AG04450 (cell line): ENCODE data around the gene PARM1. TPM values are rescaled to one million over a fixed set of nuclear protein-coding genes. Genes with fewer than 3 reads are reported as not detected.

Source experiments
- CTCF ChIA-PET: fragments of 300-600, 350-600 bp; formaldehyde crosslinking; extraction: SDS; loops from one replicate; lab custom pipeline; 2022; ENCODE audit warnings: antibody characterized with exemption, inconsistent platforms; lab: Charles Lee
- POLR2A ChIA-PET: fragments of 350-600 bp; formaldehyde crosslinking; extraction: SDS; loops from one replicate; lab custom pipeline; 2021; ENCODE audit warnings: antibody characterized with exemption, inconsistent platforms; lab: Yijun Ruan, JAX
- DNase-seq: peaks from one replicate; pipeline ENCODE4 v3.0.0-alpha.2; 2011; ENCODE audit warnings: low read depth, low spot score
- H3K27ac ChIP-seq: one replicate; pipeline ENCODE4 v1.5.1; 2012; ENCODE audit warnings: low read depth, low read length, control low read depth
- H3K27me3 ChIP-seq: one replicate; pipeline ENCODE4 v1.6.0; 2012; ENCODE audit warnings: low read length; ENCODE audit not compliant: control insufficient read depth, insufficient read depth
- H3K4me3 ChIP-seq: 2 replicates; pipeline ENCODE4 v1.5.1; 2011; ENCODE audit warnings: mild to moderate bottlenecking, low read depth, low read length, control low read depth
- H3K9me3 ChIP-seq: 2 replicates; pipeline ENCODE4 v1.5.1; 2012; ENCODE audit warnings: low read length; ENCODE audit not compliant: control insufficient read depth, insufficient read depth
- polyA plus RNA-seq: library from polyadenylated mRNA; depleted of rRNA; stranded (reverse); fragments of >200 nt; gene quantifications from 2 replicates; pipeline ENCODE4 v1.2.3, GENCODE V29; 2011
- TF ChIP-seq, protein P1 (sequence below): IDR thresholded peaks from 2 replicates; pipeline ENCODE4 v1.5.1; 2011; ENCODE audit warnings: low read depth, low read length, control low read depth, inconsistent platforms

Gene PARM1
- polyA plus RNA-seq, 1 experiment = 0.10 TPM

- Histone ChIP-seq H3K27me3 (no peaks in the 10 kb centered on the region), H3K27ac (no peak overlapping the region), H3K9me3 (no peaks in the 10 kb centered on the region), H3K4me3 (no peak overlapping the region)
- CTCF ChIA-PET = interaction anchor here (1.0 kb wide), 1 partner anchor 12 kb away, joined by 4 read pairs; no protein-coding TSS in a partner anchor
- TF ChIP-seq, protein P1, sequence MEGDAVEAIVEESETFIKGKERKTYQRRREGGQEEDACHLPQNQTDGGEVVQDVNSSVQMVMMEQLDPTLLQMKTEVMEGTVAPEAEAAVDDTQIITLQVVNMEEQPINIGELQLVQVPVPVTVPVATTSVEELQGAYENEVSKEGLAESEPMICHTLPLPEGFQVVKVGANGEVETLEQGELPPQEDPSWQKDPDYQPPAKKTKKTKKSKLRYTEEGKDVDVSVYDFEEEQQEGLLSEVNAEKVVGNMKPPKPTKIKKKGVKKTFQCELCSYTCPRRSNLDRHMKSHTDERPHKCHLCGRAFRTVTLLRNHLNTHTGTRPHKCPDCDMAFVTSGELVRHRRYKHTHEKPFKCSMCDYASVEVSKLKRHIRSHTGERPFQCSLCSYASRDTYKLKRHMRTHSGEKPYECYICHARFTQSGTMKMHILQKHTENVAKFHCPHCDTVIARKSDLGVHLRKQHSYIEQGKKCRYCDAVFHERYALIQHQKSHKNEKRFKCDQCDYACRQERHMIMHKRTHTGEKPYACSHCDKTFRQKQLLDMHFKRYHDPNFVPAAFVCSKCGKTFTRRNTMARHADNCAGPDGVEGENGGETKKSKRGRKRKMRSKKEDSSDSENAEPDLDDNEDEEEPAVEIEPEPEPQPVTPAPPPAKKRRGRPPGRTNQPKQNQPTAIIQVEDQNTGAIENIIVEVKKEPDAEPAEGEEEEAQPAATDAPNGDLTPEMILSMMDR = no peak
- DNase-seq = no peak
- POLR2A ChIA-PET = no interaction called here
Observed at GRCh38 chr4:74944354-74944793, 11.5 kb downstream of the PARM1 start.

GRCh38 chr4:74946196-74946595, 13.3 kb downstream of the PARM1 start:
- Histone ChIP-seq H3K27me3 (no peaks in the 10 kb centered on the region), H3K9me3 (no peaks in the 10 kb centered on the region), H3K27ac (no peak overlapping the region), H3K4me3 (no peak overlapping the region)
- TF ChIP-seq, protein P1 = no peak
- no peak for DNase-seq
- ChIA-PET POLR2A (no interaction called here), CTCF (no interaction called here)

- TF ChIP-seq, protein P1 = no peak
- H3K4me3 ChIP-seq = no peak overlapping the region
- no peak for DNase-seq
- POLR2A ChIA-PET = no interaction called here
- no peaks in the 10 kb centered on the region for H3K27me3 ChIP-seq
- no peak overlapping the region for H3K27ac ChIP-seq
- no peaks in the 10 kb centered on the region for H3K9me3 ChIP-seq
- CTCF ChIA-PET = interaction anchor here (0.6 kb wide), 1 partner anchor 1111 kb away, joined by 3 read pairs; no protein-coding TSS in a partner anchor
Observed at GRCh38 chr4:74947798-74948197, 14.9 kb downstream of the PARM1 start.

DNA sequence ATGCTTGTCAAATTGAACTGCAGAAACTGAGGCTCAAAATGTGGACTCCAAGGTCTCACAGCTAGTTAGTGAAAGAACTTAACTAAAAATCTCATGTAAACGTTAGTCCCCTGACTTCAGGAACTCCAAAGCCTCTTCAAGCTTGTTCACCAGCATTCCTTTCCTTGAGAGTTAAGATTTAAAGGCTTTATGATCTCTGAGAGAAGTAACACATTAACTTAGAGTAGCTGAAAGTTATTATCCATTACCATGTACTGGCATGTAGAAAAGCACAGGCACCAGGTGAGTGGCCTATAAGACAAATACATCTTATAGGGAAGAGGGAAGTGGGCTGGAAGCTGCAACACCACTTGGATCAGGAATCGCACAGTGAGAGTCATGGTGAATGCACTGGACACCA, 15.3 kb downstream of the PARM1 start:
- TF ChIP-seq, protein P1 = no peak
- DNase-seq = no peak
- Histone ChIP-seq H3K4me3 (no peak overlapping the region), H3K9me3 (no peaks in the 10 kb centered on the region), H3K27me3 (no peaks in the 10 kb centered on the region), H3K27ac (no peak overlapping the region)
- CTCF ChIA-PET = interaction anchor here (0.6 kb wide), 1 partner anchor 1111 kb away, joined by 3 read pairs; no protein-coding TSS in a partner anchor
- POLR2A ChIA-PET = no interaction called here

DNA sequence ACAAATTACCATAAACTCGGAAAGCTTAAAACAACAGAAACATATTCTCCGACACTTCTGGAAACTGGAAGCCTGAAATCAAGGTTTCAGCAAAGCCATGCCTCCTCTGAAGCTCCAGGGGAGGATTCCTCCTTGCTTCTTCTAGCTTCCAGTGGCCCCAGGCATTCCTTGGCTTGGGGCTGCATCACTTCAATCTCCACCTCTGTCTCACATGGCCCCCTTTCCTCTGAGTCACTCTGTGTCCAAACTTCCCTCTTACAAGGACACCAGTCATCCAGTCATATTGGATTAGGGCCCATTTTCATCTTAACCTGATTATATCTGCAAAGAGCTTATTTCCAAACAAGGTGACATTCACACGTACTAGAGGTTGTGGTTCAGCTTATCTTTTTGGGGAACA, 17.3 kb downstream of the PARM1 start:
- CTCF ChIA-PET = no interaction called here

More for the DNA sequence above, 17.3 kb downstream of the PARM1 start:
- Histone ChIP-seq H3K27ac (no peak overlapping the region), H3K9me3 (no peaks in the 10 kb centered on the region), H3K27me3 (no peaks in the 10 kb centered on the region), H3K4me3 (no peak overlapping the region)
- DNase-seq = no peak
- TF ChIP-seq, protein P1 = no peak
- POLR2A ChIA-PET = no interaction called here
